Fibroblast of the aortic adventitia (primary cell): Measurements from ENCODE around the gene ALOXE3. TPM values are rescaled to one million over a fixed set of nuclear protein-coding genes. Genes with fewer than 3 reads are reported as not detected.

Experiments used
- DNase-seq: peaks from one replicate; pipeline ENCODE4 v3.0.0-alpha.2; 2010; ENCODE audit warnings: low read depth
- H3K4me3 ChIP-seq: 2 replicates; pipeline ENCODE4 v1.5.1; 2011; ENCODE audit warnings: low read depth, mild to moderate bottlenecking, control low read depth, low read length, moderate library complexity
- CTCF ChIP-seq: IDR thresholded peaks from 2 replicates; pipeline ENCODE4 v1.5.1; 2011; ENCODE audit warnings: mild to moderate bottlenecking, low read length, control low read depth, inconsistent platforms; ENCODE audit not compliant: insufficient read depth
- total RNA-seq: library from RNA; depleted of rRNA; stranded (reverse); fragments of >200 nt; gene quantifications from 2 replicates; pipeline ENCODE4 v1.2.3, GENCODE V29; 2012; ENCODE audit warnings: low replicate concordance

Gene ALOXE3
- total RNA-seq, 1 donor = 0.09 TPM

- no peak overlapping the region for H3K4me3 ChIP-seq
- TF ChIP-seq CTCF = no peak
- DNase-seq = no peak
Measured at GRCh38 chr17:8052256-8053252, 65.8 kb downstream of the ALOXE3 start.

GRCh38 chr17:8051831-8052230 is 66.5 kb downstream of the ALOXE3 start:
- TF ChIP-seq CTCF = no peak

GRCh38 chr17:8048736-8049135 is 69.6 kb downstream of the ALOXE3 start:
- no peak for DNase-seq
- TF ChIP-seq CTCF = no peak

More at GRCh38 chr17:8051831-8052230, 66.5 kb downstream of the ALOXE3 start:
- DNase-seq = no peak
- no peak overlapping the region for H3K4me3 ChIP-seq

DNA sequence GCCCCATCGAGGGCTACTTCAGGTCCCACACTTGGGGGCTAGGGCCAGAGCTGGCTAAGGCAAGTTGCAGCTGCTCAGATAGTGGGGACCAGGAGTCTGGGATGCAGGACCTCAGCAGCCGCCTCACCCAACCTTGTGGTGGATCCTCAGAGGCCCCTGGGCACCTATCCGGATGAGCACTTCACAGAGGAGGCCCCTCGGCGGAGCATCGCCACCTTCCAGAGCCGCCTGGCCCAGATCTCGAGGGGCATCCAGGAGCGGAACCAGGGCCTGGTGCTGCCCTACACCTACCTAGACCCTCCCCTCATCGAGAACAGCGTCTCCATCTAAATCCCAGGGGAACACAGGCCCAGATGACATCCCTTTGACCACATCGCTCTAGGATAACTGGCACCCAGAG is 70.1 kb downstream of the ALOXE3 start:
- no peak overlapping the region for H3K4me3 ChIP-seq
- TF ChIP-seq CTCF = no peak
- DNase-seq = no peak

More at GRCh38 chr17:8048736-8049135, 69.6 kb downstream of the ALOXE3 start:
- H3K4me3 ChIP-seq = no peak overlapping the region

- no peak for TF ChIP-seq CTCF
- no peak for DNase-seq
Measured at GRCh38 chr17:8047769-8048110, 70.6 kb downstream of the ALOXE3 start.

GRCh38 chr17:8046929-8047768 is 71.2 kb downstream of the ALOXE3 start:
- H3K4me3 ChIP-seq = no peak overlapping the region
- DNase-seq = no peak
- no peak for TF ChIP-seq CTCF

More at GRCh38 chr17:8047769-8048110, 70.6 kb downstream of the ALOXE3 start:
- H3K4me3 ChIP-seq = no peak overlapping the region
